Suprapubic skin (tissue), 4 donors: ENCODE data around the gene MRC2. TPM values are rescaled to one million over a fixed set of nuclear protein-coding genes. Genes with fewer than 3 reads are reported as not detected.

Experiments used
- DNase-seq, 2 donors: peaks; one replicate each; pipeline ENCODE4 v3.0.0-alpha.2; 2019; ENCODE audit warnings: low spot score in 2 of 2
- H3K27ac ChIP-seq: fragments of 200-600 bp; sonication (generic); one replicate; pipeline ENCODE4 v1.5.1; 2019
- H3K27me3 ChIP-seq: fragments of 200-600 bp; sonication (generic); one replicate; pipeline ENCODE4 v1.5.1; 2019
- H3K36me3 ChIP-seq: fragments of 200-600 bp; sonication (generic); one replicate; pipeline ENCODE4 v1.5.1; 2019
- H3K4me1 ChIP-seq: fragments of 200-600 bp; sonication (generic); one replicate; pipeline ENCODE4 v1.5.1; 2019
- H3K4me3 ChIP-seq: fragments of 200-600 bp; sonication (generic); one replicate; pipeline ENCODE4 v1.5.1; 2019; ENCODE audit warnings: mild to moderate bottlenecking
- H3K9me3 ChIP-seq: fragments of 200-600 bp; sonication (generic); one replicate; pipeline ENCODE4 v1.5.1; 2019
- CTCF ChIP-seq, 2 donors: fragments of 200-600 bp in 1 of 2; fragments of 450-650 bp in 1 of 2; sonication (generic) in 1 of 2; IDR thresholded peaks; one replicate each; pipeline ENCODE4 v1.5.1; 2016 to 2019; ENCODE audit warnings: antibody characterized with exemption in 2 of 2, mild to moderate bottlenecking in 1 of 2, moderate library complexity in 1 of 2
- EP300 ChIP-seq: sonication (generic); formaldehyde crosslinking; IDR thresholded peaks from one replicate; pipeline ENCODE4 v1.6.1; 2017; ENCODE audit warnings: antibody characterized with exemption
- POLR2A ChIP-seq, 2 donors: fragments of 450-650 bp; IDR thresholded peaks; one replicate each; pipeline ENCODE4 v1.6.1; 2017; ENCODE audit warnings: antibody characterized with exemption in 2 of 2, mild to moderate bottlenecking in 2 of 2, moderate library complexity in 2 of 2
- POLR2AphosphoS5 ChIP-seq, 3 donors: sonication (generic); formaldehyde crosslinking; IDR thresholded peaks; one replicate each; pipeline ENCODE4 v1.6.1; 2017; ENCODE audit warnings: antibody characterized with exemption in 3 of 3
- WGBS: methylation state at CpG from one replicate; pipeline ENCODE4 v1.1.5; 2018; 5-methylcytosine and 5-hydroxymethylcytosine counted together
- total RNA-seq, 4 donors: library from RNA; depleted of rRNA; stranded (reverse); fragments of >200 nt; gene quantifications; one replicate each; pipeline ENCODE4 v1.1.0, GENCODE V29; 2016

Gene MRC2
- total RNA-seq, 4 donors from 2014 or later: 31.4 to 55.2 (median 37.1) TPM

GRCh38 chr17:62673614-62674362, 46.3 kb downstream of the MRC2 start:
- peaks cover 54% of the 10 kb centered on the region for H3K4me1 ChIP-seq
- H3K27ac ChIP-seq: no peak overlapping the region
- no peak overlapping the region for H3K4me3 ChIP-seq
- DNase-seq: peak in 1 of 2 donors; percentile 65
- H3K27me3 ChIP-seq: no peaks in the 10 kb centered on the region
- TF ChIP-seq POLR2AphosphoS5 (IDR thresholded peaks at IDR 0.05) (no peak), EP300 (no peak), POLR2A (IDR thresholded peaks at IDR 0.05) (no peak), CTCF (IDR thresholded peaks at IDR 0.05) (no peak)
- peaks cover 26% of the 10 kb centered on the region for H3K36me3 ChIP-seq
- 80% methylated on average over 11 of the region's 20 CpGs for WGBS
- no peaks in the 10 kb centered on the region for H3K9me3 ChIP-seq

- WGBS: 60% methylated on average over 2 of the region's 6 CpGs
- Histone ChIP-seq H3K4me1 (peaks cover 49% of the 10 kb centered on the region), H3K27ac (no peak overlapping the region), H3K36me3 (peaks cover 26% of the 10 kb centered on the region), H3K9me3 (no peaks in the 10 kb centered on the region), H3K4me3 (no peak overlapping the region), H3K27me3 (no peaks in the 10 kb centered on the region)
- DNase-seq: no peak
- TF ChIP-seq POLR2A (IDR thresholded peaks at IDR 0.05) (no peak), CTCF (IDR thresholded peaks at IDR 0.05) (no peak), POLR2AphosphoS5 (IDR thresholded peaks at IDR 0.05) (no peak), EP300 (no peak)
Observed at GRCh38 chr17:62674363-62674739, 46.9 kb downstream of the MRC2 start.

GRCh38 chr17:62674841-62675240, 47.4 kb downstream of the MRC2 start:
- Histone ChIP-seq H3K4me3 (no peak overlapping the region), H3K27me3 (no peaks in the 10 kb centered on the region), H3K4me1 (peaks cover 44% of the 10 kb centered on the region), H3K36me3 (peaks cover 26% of the 10 kb centered on the region), H3K27ac (no peak overlapping the region), H3K9me3 (no peaks in the 10 kb centered on the region)
- no peak for DNase-seq
- WGBS: 64% methylated on average over 3 of the region's 3 CpGs
- TF ChIP-seq EP300 (no peak), CTCF (IDR thresholded peaks at IDR 0.05) (no peak), POLR2A (IDR thresholded peaks at IDR 0.05) (no peak), POLR2AphosphoS5 (IDR thresholded peaks at IDR 0.05) (no peak)

- Histone ChIP-seq H3K27ac (no peak overlapping the region), H3K9me3 (no peaks in the 10 kb centered on the region), H3K4me3 (no peak overlapping the region), H3K27me3 (no peaks in the 10 kb centered on the region), H3K36me3 (peaks cover 26% of the 10 kb centered on the region), H3K4me1 (peaks cover 42% of the 10 kb centered on the region)
- 52% methylated on average over 11 of the region's 12 CpGs for WGBS
- no peak for TF ChIP-seq POLR2A (IDR thresholded peaks at IDR 0.05)
- no peak for TF ChIP-seq CTCF (IDR thresholded peaks at IDR 0.05)
- TF ChIP-seq POLR2AphosphoS5 (IDR thresholded peaks at IDR 0.05): no peak
- no peak for TF ChIP-seq EP300
- DNase-seq: no peak
Observed at GRCh38 chr17:62675260-62675659, 47.8 kb downstream of the MRC2 start.

GRCh38 chr17:62675701-62676100, 48.2 kb downstream of the MRC2 start:
- no peaks in the 10 kb centered on the region for H3K9me3 ChIP-seq
- H3K4me3 ChIP-seq: no peak overlapping the region
- DNase-seq: no peak
- peaks cover 42% of the 10 kb centered on the region for H3K4me1 ChIP-seq
- TF ChIP-seq EP300 (no peak), POLR2A (IDR thresholded peaks at IDR 0.05) (no peak), CTCF (IDR thresholded peaks at IDR 0.05) (no peak), POLR2AphosphoS5 (IDR thresholded peaks at IDR 0.05) (no peak)
- H3K27ac ChIP-seq: no peak overlapping the region
- peaks cover 29% of the 10 kb centered on the region for H3K36me3 ChIP-seq
- H3K27me3 ChIP-seq: no peaks in the 10 kb centered on the region
- WGBS: 96% methylated on average over 4 of the region's 4 CpGs
